ENCODE measurements around the gene SEC11A.

The SEC11A gene

DNA sequence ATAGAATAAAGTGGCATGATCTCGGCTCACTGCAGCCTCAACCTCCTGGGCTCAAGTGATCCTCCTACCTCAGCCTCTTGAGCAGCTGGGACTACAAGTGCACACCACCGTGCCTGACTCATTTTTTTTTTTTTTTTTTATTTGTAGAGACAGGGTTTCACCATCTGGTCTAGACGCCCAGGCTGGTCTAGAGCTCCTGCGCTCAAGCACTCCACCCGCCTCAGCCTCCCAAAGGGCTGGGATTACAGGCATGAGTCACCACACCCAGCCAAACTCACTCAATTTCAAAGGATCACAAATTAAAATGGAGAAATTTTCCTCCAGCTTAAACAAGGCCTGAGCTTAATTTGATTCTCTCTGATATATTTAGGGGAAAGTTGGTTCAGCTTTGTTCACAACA lies 30.6 kb downstream of the SEC11A start:
- in situ Hi-C loops (cut with MboI; ENCODE audit: low sequenced_read_pairs): no loop called here

GRCh38 chr15:84684092-84684491 lies 31.8 kb downstream of the SEC11A start:
- in situ Hi-C loops (cut with MboI; ENCODE audit: low sequenced_read_pairs): no loop called here

GRCh38 chr15:84681831-84682230 lies 34.1 kb downstream of the SEC11A start:
- in situ Hi-C loops (cut with MboI; ENCODE audit: low sequenced_read_pairs): no loop called here

GRCh38 chr15:84671211-84671610 lies 44.7 kb downstream of the SEC11A start:
- in situ Hi-C loops (cut with MboI; ENCODE audit: low sequenced_read_pairs): no loop called here

DNA sequence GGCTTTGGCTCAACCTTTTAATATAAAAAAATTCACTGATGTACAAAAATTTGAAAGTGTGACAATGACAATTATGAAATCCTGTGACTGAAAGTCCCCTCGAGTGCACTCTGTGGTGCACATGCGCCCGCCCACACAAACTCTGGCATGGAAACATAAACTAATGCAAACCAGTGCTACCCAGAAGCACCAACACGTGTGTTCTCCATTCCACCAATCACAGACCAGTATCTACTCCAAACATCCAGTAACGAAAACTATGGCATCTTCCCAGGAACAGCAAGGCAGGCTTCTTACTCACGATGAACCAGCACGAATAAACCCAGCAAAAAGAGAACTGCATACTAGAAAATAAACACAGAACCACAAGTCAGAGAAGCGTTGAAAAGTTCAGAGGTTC lies 46.2 kb downstream of the SEC11A start:
- in situ Hi-C loops (cut with MboI; ENCODE audit: low sequenced_read_pairs): no loop called here

GRCh38 chr15:84668221-84668982 lies 47.5 kb downstream of the SEC11A start:
- in situ Hi-C loops (cut with MboI; ENCODE audit: low sequenced_read_pairs): no loop called here

- in situ Hi-C loops (cut with MboI; ENCODE audit: low sequenced_read_pairs): no loop called here
These were observed 49.6 kb downstream of the SEC11A start for GRCh38 chr15:84666373-84666772.

GRCh38 chr15:84661001-84661400 lies 54.9 kb downstream of the SEC11A start:
- in situ Hi-C loops (cut with MboI; ENCODE audit: low sequenced_read_pairs): no loop called here

DNA sequence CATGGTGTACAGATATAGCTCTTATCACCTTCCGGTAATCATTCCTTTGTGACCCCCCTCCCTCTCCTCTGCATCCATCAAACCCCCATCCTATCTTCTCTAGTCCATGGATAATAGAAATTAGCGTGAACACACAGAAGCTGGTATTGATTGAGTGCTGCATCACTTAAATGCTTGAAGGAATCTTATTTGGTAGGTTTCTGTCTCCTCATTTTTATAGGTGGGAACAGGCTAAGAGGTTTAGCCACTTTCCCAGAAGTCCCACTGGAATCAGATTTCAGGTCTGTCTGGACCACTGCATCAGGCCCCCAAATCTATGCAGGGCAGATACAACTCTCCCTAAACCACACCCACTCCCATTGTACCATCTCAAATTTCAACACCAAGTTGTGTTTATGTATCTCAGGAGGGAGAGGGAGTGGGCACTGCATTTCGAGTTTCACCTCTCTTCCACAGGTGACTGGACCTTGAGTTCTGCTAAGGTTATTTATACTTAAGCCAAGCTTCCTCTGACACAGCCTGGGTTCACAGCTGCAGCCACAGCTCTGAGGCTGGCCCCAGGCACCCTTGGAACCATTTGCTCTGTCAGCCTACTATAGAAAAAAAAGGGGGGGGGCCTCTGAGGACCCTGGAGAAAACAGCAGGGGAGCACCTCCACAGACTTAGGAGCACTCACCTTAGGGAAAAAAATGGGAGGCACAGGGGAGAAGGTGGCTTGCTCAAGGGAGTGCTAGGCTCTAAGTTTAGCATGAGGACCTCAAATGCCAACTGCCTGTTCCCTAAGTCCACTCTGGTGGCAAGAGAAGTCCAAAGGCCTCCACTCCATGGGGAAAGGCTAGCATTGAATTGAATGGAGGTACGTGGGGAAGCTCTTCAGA lies 55.8 kb downstream of the SEC11A start:
- in situ Hi-C loops (cut with MboI; ENCODE audit: low sequenced_read_pairs): no loop called here

DNA sequence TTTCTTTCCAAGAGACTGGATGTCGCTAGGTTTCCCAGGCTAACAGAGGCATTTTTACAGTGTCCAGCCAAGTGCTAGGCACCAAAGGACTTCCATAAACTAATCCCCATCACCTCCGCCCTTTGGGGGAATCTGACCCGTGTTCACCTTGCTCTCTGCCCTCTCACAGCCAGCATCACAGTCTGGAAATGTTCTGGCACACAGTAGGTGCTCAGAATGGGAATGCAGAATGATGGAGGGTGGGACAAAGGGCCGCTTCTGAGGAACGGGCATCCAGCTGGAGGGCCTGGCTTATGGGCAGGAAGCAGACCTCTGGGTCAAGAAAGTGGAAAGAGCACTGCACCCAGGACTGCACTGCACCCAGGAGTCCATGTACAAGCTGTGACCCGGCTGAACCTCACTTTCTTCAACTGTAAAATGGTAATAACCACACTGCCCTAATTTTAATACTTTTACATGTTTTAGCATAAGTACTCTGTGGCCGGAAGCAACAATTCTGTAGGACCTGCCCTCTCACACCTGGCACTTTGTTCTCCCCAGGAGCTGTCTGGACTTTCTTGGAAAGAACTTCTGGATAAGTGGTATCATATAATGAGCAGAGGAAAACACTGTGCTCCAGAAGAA lies 57.0 kb downstream of the SEC11A start:
- in situ Hi-C loops (cut with MboI; ENCODE audit: low sequenced_read_pairs): no loop called here

GRCh38 chr15:84658080-84658787 lies 57.7 kb downstream of the SEC11A start, which contains the start of gene NMB:
NMB (minus strand) TSS chr15:84658199; CDS start chr15:84658152, 47 bp downstream.
- in situ Hi-C loops (cut with MboI; ENCODE audit: low sequenced_read_pairs): no loop called here

DNA sequence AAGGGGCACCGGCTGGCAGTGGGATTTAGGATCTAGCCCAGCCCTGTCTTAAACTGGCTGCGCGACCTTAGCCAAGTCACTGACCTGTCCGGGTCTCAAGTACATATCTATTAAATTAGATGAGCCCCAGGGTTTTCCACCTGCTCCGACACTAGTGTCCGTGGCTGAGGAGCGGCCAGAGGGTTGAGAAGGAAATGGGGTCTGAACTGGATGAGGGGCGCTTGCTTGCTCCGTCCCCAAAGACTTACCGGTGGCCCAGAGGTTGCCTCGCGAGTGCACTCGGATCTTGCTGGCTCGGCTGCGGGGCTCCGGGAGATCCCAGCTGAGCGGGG lies 58.2 kb downstream of the SEC11A start:
- in situ Hi-C loops (cut with MboI; ENCODE audit: low sequenced_read_pairs): no loop called here

DNA sequence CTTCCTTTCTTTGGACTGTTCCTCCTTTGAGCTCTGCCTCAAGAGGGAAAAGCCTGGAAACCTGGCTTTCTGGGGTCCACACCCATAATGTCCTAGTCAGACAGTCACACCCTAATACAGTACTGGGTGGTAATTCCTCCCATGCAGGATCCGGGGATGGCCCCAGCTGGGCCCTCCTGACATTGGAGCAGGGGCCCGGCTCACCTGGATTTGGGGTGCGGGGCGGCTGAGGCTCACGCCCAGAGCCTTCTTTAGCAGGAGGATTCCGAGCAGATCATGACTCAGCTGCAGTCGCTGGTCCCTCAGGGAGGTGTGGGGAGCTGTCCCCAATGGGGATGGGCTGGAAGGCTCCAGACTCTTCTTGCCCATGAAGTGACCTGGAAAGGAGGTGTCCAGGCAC lies 59.0 kb downstream of the SEC11A start:
- in situ Hi-C loops (cut with MboI; ENCODE audit: low sequenced_read_pairs): no loop called here

DNA sequence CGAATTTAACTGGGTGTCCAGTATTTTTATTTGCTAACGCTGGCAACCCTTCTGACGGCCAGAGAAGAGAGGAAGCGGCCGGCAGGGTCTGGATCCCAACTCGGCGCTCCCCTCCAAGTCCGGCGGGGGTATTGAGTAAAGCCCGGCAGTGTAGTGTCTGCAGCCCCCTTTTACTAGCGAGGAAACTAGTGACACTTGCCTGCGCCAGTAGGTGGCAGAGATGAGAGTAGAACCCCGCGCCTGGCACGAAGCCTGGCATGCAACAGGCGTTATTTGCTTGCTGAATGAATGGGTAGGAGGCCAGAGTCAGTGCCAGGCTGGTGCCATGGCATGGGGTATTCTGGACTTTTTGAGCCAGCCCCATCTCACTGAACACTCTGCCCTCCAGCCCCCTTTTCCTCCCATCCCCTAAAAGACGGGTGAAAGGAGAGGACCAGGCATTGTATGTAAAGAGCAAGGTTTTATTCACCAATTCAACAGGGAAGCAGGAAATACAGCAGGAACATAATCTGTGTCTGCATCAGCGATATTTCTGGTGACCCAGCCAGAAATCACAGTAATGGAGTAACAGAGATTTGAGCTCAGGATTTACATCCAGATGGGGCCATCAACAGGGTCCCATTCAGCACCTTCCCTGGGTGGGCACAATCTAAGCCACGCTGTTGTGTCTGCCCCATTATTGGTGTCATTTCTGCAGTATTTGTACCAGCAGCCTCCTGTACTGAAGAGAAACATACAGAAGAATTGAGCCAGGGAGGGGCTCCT lies 61.1 kb downstream of the SEC11A start:
- in situ Hi-C loops (cut with MboI; ENCODE audit: low sequenced_read_pairs): no loop called here

GRCh38 chr15:84653910-84654688 lies 61.8 kb downstream of the SEC11A start, which contains the start of gene WDR73:
WDR73 (minus strand) TSS chr15:84654283; CDS start chr15:84654274, 9 bp downstream.
- in situ Hi-C loops (cut with MboI; ENCODE audit: low sequenced_read_pairs): no loop called here

DNA sequence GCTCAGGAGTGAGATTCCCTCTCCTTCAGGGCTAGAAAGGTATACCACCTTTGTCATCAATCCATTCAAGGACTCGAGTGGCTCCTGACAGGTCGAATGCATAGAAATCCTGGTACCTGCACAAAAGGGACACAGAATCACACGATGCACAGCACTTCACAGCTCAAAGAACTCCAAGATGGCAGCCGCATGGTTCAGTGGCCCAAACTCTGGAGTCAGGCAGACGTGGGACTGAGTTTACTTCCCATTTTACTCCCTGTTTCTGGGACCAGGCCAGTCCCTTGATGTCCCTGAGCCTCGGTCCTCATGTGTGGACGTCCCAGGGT lies 62.4 kb downstream of the SEC11A start:
- in situ Hi-C loops (cut with MboI; ENCODE audit: low sequenced_read_pairs): no loop called here

DNA sequence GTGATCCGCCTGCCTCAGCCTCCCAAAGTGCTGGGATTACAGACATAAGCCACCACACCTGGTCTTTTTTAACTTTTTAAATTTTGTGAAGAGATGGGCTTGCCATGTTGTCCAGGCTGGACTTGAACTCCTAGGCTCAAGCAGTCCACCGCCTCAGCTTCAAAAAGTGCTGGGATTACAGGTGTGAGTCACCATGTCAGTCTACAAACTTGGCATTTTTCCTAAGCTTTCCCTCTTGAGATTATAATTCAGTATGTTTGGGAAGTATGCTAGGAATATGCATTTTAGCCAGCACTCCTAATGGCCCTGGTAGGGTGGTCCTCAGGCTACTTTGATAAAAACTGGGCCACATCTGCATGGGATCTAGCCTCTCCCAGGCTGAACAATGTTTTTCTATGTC lies 66.2 kb downstream of the SEC11A start:
- in situ Hi-C loops (cut with MboI; ENCODE audit: low sequenced_read_pairs): no loop called here

GRCh38 chr15:84648539-84648938 lies 67.4 kb downstream of the SEC11A start:
- in situ Hi-C loops (cut with MboI; ENCODE audit: low sequenced_read_pairs): no loop called here

GRCh38 chr15:84647726-84648125 lies 68.2 kb downstream of the SEC11A start:
- in situ Hi-C loops (cut with MboI; ENCODE audit: low sequenced_read_pairs): no loop called here

- in situ Hi-C loops (cut with MboI; ENCODE audit: low sequenced_read_pairs): no loop called here
These were observed 69.9 kb downstream of the SEC11A start for GRCh38 chr15:84645997-84646396.
